SK-N-MC (cell line): ENCODE results near the gene SNX1.

Experiments used
- EZH2 ChIP-seq: fragments of 200-600 bp; sonication (generic); IDR thresholded peaks from one replicate; pipeline ENCODE4 v1.6.1; 2017; ENCODE audit warnings: antibody characterized with exemption
- POLR2AphosphoS5 ChIP-seq: IDR thresholded peaks from 2 replicates; pipeline ENCODE4 v1.6.1; 2012; ENCODE audit warnings: mild to moderate bottlenecking, low read depth, low read length, borderline replicate concordance

DNA sequence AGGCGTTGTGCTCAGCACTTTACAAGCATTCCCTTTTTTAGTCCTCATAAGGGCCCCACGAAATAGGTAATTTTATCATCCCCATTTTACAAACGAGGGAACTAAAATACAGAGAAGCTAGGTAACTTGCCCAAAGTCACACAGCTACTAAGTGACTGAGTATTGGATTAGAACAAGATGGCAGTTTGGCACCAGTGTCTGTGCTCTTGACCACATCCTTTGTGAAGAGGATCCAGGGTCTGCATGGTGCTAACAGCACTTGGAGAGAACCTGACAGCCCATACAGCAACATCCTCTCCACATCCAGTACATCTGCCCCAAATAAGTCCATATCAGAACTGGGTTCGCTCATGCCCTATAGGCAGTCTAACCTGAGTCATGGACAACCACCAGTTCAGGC, 27.6 kb upstream of the SNX1 start:
- TF ChIP-seq EZH2 (no peak), POLR2AphosphoS5 (no peak)
